Dedifferentiated amniotic fluid mesenchymal stem cell (primary cell): Measurements from ENCODE around the gene LYPD4.

ENCODE experiments used
- DNase-seq: peaks from one replicate; pipeline ENCODE4 v3.0.0-alpha.2; 2016; ENCODE audit errors: extremely low spot score

LYPD4 gene

GRCh38 chr19:41850381-41850780 is 5.9 kb upstream of the LYPD4 start:
- no peak for DNase-seq

GRCh38 chr19:41849067-41849466 is 4.6 kb upstream of the LYPD4 start:
- no peak for DNase-seq

DNA sequence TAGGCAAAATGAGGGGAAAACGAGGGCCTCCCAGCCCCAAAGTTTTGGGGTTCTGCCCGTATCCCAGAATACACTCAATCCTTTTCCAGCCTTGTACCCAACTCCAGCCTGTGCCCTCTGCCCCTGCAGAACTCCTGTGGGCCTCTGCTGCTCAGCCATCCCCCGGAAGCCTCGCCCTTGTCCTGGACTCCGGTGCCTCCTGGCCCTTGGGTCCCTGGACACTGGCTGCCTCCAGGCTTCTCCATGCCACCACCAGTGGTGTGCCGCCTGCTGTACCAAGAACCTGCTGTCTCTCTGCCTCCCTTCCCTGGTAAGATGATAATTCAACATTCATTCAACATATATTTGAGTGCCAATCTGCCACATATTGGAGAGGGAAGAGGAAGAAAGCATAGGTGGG is 4.2 kb upstream of the LYPD4 start:
- no peak for DNase-seq

- DNase-seq: no peak
Measured at GRCh38 chr19:41847351-41848105, 3.0 kb upstream of the LYPD4 start.

DNA sequence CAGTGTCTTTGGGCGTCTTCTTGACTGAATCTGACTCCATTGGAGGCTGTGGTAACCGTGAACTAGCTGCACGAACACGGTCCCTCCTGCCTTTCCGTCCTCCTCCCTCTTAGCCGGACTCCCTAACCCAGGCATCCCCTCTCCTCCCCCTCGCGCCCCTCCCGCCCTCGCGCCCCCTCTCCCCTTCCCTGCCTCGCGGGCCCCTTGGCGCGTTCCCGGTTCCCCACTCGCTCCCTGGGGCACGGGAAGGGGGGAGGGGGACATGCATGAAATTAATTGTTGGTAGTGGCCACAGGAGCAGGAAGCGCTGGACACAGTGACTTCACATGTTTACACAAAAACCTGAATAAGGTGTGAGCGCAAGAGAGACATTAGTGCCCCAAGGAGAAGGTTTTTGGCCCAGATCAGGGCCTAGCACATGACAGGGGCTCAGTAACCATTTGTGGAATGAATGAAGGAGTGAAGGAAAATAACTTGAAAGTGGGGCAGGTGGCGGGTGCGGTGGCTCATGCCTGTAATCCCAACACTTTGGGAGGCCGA is 638 bp upstream of the LYPD4 start:
- no peak for DNase-seq

DNA sequence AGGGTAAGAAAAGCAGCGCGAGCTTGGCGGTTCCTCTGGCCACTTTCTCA is 343 bp upstream of the LYPD4 start, which contains the start of gene DMRTC2:
DMRTC2 (plus strand) TSS at position 42 of the 50 bp plus-strand sequence. CDS start 2,387 bp downstream, outside the sequence.
- DNase-seq: no peak

GRCh38 chr19:41843371-41843770 is 1.1 kb downstream of the LYPD4 start:
- no peak for DNase-seq

DNA sequence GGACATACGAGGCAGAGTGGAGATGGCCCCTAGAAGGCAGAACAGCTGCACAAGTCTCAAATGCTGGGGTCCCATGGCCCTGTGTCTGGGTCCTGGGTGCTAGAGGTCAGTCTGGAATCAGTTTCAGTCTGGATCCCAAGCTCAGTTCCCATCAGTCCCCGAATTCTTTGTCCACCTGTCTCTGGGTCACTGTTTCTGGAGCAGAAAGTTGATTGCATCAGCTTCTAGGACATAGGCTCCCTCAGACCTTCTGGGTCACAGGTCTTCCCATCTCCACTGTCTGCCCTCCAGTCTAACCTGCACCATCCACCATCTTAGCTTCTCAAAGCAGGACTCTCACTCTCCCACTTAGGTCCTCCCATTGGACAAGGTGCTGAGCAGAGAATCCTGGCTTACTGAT is 5.3 kb downstream of the LYPD4 start:
- DNase-seq: no peak

- no peak for DNase-seq
Measured at GRCh38 chr19:41837981-41838708, 6.3 kb downstream of the LYPD4 start.

DNA sequence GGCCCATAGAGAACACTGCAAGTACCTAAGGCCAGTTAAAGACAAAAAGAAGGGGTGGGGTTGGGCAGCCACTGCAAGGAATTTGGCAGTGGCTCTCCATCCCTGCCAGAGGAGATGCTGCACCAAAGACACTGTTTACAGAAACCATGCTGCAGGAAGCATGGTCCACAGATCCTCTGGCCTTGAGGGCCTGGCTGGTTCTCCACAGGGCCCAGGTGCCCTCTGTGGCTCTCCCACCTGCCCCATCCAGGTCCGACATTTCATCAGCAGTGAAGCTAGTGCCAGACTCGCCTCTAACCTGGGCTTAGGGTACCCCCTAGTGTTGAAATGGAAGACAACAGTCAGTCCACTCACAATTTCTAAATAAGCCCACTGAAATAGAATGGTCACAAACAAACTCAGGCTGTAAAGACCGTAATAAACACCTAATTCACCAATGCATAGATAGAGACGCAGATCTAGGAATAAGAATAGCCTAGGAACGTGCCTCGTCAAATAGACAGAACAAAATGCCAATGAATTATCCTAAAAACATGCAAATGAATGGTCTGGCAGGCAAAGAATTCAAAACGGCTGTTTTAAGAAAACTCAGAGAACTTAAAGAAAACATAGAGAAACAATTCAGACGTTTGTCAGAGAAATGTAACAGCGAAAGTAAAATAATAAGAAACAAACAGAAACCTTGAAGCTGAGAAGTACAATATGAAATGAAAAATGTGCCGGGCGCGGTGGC is 23.3 kb downstream of the LYPD4 start:
- no peak for DNase-seq

GRCh38 chr19:41816761-41817160 is 27.7 kb downstream of the LYPD4 start:
- DNase-seq: no peak

DNA sequence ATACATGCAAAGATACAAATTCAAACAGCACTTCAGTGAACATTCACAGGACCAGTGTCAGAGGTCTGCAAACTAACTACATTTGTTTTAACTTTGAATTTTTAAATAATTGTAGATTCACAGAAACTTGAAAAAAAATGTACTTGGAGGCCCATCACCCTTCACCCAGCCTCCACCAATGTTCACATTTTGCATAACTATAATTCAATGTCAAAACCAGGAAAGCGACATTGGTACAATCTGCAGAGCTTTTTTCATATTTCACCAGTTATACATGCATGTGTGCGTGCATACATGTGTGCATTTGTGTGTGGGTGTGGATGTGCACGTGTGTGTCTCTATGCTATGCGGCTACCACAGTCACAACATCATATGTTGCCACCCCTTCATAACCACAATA is 29.2 kb downstream of the LYPD4 start:
- DNase-seq: no peak

- no peak for DNase-seq
Measured at GRCh38 chr19:41813911-41814310, 30.6 kb downstream of the LYPD4 start.

DNA sequence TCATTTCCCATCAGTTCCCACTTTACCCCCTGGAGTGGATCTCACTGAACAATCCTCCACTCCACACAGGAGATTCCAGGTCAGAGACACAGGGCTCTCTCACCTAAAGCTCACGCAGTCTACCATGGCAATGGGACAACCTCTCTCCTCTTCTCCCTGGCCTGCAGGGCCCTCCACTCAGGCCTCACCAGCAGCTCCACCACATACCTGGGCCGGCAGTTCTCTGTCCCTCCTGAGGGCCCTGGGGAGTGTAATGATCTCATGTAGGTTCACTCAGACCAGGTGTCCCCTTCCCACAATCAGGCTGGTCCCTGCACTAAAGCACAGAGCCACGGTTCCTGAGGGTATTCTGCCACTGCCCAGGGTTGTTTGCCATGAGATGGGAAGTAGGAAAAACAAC is 32.5 kb downstream of the LYPD4 start:
- DNase-seq: no peak

DNA sequence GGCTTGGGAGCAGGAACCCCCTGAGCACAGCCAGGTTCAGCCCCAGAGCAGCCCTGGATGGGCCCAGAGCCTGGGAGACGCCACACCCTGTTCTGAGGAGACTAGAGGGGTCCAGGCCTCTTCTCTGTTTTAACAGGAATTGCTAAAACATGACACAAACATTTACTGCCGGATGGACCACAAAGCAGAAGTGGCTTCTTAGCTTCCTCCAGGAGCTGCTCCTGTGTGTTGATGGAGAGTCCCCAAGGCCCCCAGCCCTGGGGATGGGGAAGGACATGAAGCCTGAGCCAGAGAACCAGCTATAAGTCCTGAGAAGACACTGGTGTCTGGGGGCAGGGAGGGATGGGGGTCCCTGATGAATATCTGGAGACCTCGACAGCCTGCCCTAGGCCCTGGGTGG is 33.4 kb downstream of the LYPD4 start:
- no peak for DNase-seq

DNA sequence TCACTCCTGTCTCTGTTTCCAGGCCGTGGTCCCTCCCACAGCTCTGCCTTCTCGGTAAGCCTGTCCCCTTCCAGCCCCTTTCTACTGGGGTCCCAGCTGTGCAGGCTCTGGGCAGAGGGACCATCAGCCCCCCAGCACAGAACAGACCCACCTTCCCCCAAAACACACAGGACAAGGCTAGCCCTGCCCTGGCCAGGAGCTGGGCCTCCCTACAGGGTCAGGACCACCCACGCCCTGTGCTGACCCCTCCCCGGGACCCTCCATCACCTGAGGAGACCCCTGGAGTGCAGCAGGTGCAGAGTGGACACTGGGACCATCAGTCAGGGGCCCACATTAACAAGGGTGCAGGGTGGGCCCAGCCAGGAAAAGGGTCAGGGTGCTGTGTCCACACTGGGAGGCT is 34.2 kb downstream of the LYPD4 start:
- no peak for DNase-seq

DNA sequence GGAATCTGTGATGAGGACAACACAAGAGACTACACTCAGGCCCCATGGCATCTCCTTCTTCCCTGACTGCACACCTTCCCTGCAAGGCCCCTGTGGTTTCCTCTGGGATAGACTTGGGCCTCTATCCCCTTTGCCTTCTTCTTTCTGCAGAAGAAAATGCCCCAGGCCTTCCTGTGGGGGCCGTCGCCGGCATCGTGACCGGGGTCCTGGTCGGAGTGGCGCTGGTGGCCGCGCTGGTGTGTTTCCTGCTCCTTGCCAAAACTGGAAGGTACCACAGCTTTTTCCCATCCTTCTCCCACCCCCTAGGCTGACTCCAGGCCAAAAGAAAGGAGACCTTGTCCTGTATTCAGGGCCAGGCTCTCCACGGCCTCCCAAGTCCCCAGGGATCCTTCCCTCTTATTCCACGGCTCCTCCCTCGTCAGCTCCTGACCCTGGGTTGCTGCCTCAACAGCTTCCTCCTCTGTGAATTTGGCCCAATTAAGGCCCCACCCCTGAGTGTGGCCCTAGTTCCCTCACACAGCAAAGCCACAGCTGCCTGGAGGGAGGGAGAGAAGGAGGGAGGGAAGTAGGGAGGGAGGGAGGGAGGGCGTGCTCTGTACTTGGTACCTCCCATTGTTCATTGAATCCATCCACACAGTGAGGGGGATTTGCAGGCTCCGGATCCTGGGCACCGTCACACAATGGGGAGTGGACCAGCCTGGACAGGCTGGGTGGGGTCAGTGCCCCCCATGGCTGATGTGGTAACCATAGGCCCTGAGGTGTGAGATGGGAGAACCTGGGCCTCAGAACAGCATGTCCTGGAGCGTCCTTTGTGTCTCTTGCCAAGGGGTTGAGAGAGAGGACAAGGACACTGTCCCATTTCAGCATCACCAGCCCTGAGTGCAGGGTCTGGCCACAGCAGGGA is 35.6 kb downstream of the LYPD4 start:
- no peak for DNase-seq

DNA sequence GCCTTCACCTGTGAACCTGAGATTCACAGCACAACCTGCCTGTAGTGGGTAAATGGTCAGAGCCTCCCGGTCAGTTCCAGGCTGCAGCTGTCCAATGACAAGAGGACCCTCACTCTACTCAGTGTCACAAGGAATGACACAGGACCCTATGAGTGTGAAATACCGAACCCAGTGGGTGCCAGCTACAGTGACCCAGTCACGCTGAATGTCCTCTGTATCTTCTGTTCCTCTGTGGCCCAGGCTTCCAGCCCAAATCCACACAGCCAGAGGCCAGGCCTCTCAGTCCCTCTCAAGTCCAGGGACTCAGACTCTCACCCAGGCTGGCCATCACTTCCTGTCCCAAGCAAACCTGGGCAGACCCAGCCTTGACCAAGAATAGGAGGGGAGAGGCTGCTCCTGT is 37.3 kb downstream of the LYPD4 start:
- DNase-seq: no peak

DNA sequence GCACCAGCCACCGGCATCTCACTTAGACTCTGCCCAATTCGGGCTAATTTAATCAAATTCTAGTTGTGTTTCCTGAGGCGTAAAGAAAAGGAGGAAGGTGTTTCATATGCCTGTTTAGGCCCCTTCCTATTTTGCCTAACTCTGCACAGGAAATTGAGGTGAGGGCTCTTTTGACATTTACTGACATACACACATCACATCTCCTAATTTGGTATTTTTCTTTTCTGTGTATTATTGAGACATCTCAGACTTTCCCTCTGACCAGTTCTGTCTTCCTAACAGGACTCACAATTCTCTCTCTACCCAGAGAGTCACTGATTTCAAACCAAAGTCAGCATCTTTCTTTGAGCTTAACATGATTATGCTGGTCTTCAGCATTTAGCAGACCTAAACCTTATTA is 40.1 kb downstream of the LYPD4 start:
- DNase-seq: no peak

- no peak for DNase-seq
Measured at GRCh38 chr19:41802770-41803169, 41.7 kb downstream of the LYPD4 start.

- DNase-seq: no peak
Measured at GRCh38 chr19:41801792-41802211, 42.7 kb downstream of the LYPD4 start.

DNA sequence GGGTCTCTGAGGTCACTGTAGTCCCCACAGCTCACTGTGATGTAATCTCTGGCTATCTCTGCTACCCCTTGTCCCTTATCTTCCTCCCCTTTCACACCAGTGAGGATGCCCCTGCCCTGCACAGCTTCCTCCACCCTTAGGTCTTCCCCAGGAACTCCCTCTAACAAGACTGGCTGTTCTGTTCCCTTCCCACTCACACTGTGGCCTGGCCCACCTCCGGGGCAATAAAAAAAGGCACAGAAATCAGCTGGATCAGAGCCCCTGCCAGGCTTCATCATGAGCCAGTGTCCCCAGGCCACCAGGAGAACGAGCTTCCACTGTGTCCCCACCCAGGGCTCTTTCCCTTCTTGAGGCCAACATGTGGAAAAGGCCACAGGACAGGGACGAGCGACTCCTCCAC is 43.5 kb downstream of the LYPD4 start:
- no peak for DNase-seq
